A549 (cell line): ENCODE results near the gene BOLA3.

ENCODE experiments used
- EP300 ChIP-seq, 2 experiments: fragments of >200 bp; sonication (Bioruptor Twin); formaldehyde crosslinking; IDR thresholded peaks; 2 replicates in 1 of 2; 3 replicates in 1 of 2; pipeline ENCODE4 v1.6.1; 2016 to 2017
- POLR2A ChIP-seq: IDR thresholded peaks from 2 replicates; pipeline ENCODE4 v1.6.1; 2012; ENCODE audit warnings: mild to moderate bottlenecking, low read length
- TF ChIP-seq, protein P1 (sequence below): fragments of >200 bp; sonication (Bioruptor Twin); formaldehyde crosslinking; IDR thresholded peaks from 3 replicates; pipeline ENCODE4 v1.5.1; 2016
- TF ChIP-seq, protein P2 (sequence below): fragments of 250-450 bp; sonication (Bioruptor Pico); IDR thresholded peaks from 2 replicates; pipeline ENCODE4 v1.5.0; 2020; ENCODE audit warnings: low read depth, mild to moderate bottlenecking, moderate library complexity

DNA sequence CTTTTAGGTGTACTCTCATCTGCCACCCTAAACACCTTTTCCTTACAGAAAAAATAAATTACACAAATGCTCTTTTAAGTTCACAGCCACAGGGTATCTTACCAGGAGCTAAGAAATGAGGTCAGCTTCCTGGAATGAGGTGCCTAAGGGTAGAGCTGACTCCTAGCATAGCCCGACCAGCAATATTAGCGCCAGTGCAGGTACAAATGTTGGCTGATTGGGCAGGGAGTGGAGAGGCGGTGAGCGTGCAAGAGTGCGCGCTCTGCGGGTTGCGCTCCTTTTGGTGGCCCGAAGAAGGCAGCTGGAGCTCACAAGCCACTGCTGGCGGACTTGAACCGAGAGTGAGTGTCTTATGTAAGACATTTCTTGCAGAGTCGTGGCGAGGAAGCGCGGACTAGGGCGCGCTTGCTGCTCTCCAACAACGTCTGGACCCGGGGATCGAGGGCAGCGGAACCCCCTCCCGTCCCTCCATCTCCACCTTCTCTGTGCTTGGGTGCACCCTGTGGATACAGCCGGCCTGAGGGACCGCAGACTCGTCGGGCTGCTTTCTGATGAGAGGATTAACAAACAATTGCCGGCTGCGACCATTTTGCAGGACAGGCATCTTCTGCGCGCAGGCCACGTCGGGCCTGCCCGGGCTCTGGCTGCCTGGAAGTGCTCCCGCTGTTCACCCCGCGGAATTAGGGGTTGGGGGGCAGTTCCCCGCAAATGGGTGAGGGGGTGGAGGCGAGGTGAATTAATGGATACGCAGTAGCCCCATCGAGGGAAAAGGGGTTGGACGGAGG lies 17.3 kb downstream of the BOLA3 start:
- TF ChIP-seq, protein P1, sequence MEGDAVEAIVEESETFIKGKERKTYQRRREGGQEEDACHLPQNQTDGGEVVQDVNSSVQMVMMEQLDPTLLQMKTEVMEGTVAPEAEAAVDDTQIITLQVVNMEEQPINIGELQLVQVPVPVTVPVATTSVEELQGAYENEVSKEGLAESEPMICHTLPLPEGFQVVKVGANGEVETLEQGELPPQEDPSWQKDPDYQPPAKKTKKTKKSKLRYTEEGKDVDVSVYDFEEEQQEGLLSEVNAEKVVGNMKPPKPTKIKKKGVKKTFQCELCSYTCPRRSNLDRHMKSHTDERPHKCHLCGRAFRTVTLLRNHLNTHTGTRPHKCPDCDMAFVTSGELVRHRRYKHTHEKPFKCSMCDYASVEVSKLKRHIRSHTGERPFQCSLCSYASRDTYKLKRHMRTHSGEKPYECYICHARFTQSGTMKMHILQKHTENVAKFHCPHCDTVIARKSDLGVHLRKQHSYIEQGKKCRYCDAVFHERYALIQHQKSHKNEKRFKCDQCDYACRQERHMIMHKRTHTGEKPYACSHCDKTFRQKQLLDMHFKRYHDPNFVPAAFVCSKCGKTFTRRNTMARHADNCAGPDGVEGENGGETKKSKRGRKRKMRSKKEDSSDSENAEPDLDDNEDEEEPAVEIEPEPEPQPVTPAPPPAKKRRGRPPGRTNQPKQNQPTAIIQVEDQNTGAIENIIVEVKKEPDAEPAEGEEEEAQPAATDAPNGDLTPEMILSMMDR = no peak
- no peak for TF ChIP-seq POLR2A
- no peak for TF ChIP-seq EP300 (IDR thresholded peaks at IDR 0.05)
- TF ChIP-seq, protein P2, sequence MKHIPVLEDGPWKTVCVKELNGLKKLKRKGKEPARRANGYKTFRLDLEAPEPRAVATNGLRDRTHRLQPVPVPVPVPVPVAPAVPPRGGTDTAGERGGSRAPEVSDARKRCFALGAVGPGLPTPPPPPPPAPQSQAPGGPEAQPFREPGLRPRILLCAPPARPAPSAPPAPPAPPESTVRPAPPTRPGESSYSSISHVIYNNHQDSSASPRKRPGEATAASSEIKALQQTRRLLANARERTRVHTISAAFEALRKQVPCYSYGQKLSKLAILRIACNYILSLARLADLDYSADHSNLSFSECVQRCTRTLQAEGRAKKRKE (CRISPR knock-in tag) = no peak
